Activated CD8-positive, alpha-beta memory T cell treated with anti-CD3 and anti-CD28 coated beads for 4 hours (primary cell): ENCODE data around the gene SRRT.
"Not testable (repeated sequence)": the region's sequence is repeated elsewhere in the genome, so short reads cannot be mapped to it uniquely, and the experiment has no call there.

Experiments used
- DNase-seq, 2 donors: peaks; one replicate each; pipeline ENCODE4 v3.0.0-alpha.2; 2020; ENCODE audit warnings: low read depth in 2 of 2

Gene SRRT

DNA sequence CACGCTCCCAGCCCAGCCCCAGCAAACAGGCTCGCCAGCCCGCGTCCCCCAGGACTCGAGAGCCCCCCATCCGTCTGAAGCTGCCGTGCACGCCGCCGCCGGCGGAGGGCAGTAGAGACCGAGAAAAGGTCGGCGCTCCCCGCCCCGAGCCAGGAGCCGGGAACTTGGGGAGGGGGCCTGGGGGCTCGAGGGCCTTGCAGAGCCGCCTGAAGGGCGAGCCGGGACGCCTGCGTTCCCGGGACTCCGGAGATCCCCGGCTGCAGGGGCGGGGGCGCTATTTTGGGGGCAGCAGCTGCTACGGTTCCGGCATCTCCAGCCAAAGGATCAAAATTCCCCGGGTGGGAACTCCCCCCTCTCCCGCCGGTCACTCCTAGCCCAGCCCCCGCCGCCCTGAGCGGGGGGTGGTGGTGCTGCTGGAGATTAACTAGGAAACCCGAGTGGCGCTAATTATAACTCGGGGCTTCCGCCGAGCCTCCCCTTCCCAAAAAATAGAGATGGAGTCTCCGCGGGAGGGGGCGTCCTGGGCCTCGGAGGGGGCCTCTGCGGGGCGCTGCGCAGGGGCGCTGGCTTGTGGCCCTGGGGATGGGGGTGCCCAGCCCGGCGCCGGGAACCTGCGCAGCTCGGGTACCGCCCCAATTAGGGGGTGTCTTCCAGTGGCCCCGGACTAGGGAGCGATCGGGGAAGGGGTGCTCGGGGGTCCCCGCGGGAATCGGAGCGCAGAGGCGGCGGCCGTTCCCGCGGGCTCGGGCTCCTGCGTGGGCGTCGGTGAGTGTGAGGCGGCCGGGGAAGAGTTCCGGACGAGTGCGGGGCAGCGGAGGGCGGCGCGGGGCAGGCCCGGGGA lies 20.2 kb downstream of the SRRT start:
- no peak for DNase-seq

DNA sequence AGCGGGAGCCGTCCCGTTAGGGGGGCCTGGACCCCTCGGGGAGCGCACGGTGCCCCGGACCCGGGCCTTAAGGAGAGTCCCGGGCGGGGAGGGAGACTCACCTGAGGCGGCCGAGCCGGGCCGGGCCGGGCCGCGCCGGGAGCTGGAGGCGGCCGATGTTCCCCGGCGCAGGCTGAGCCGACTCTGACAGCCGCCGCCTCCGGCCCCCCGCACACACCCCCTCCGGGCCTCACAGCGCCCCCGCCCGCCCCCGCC lies 20.7 kb downstream of the SRRT start, which contains the start of gene ACHE:
ACHE (minus strand) TSS at position 188 of the 255 bp plus-strand sequence. CDS start 1,656 bp downstream, outside the sequence.
- DNase-seq: no peak

DNA sequence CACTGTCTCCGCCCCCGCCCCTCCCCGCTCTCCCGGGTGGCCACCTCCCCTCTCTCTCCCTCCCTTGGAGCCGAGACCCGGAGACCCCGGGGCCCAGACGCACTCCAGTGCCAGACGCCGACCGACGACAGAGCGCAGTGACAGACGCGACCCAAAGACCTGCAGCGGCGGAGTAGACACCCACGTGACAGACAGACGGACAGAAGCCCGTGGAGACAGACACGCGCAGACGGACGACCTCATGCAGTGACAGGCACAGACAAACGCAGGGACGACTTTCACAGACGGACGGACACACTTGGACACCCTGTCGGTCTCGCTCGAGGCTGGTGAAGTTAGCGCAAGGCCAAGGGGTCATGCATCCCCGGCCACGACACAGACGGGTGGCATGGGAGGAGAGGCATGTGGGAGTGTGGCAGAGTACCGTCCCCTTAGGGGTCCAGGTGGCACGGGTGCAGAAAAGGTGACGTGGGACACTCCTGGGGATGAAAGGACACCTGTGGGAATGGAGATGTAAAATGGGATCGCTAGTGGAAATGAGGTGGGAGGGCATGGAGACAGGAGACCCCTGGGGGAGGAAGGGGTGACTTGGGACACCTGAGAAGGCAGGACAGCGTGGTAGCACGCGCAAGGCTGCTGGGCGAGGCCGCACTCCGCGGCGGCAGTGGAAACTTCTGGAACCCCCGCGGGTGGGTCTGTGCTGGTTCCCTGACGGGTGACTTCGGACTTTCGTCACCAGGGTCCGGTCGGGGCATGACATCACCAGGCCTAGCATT lies 21.2 kb downstream of the SRRT start:
- DNase-seq: no peak

DNA sequence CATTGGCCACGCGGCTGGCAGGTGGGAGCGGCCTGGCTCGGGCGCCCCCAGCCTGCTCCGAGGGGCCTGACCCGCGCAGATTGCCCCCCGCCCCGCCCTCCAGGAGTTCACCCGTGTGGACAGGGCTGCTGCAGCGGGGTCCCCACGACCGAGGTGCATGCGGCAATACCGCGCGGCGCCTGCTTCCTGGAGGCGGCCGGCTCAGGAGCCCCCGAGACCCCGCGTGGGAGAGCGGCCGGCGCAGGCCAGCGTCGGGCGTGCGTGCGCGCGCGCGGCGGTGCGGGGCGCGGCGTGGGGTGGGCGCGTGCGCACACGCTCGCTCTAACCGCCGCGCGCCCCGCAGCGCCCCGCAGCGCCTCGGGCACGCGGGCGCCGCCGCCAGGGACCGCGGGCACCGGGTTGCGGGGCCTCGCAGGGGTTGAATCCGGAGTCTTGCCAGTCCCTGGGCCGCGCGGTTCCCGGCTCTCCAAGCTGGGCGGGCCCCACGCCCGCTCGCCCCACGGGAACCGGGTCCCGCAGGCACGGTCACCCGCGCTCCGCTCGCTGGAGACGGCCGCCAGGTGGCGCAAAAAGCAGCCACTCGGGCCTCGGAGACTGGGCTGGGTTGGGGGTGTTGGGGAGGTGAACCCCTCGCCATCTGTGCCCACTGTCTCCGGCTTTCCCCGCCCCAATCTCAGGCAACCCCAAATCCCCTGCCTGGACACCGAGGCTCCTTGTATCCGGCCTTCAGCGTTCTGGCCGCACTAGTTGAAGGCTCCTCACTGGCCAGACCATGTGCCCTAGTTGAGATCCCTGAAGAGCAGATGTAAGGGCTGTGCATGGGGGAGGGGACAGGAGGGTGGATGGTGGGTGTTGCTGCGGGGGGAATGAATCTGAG lies 22.1 kb downstream of the SRRT start:
- DNase-seq: no peak

DNA sequence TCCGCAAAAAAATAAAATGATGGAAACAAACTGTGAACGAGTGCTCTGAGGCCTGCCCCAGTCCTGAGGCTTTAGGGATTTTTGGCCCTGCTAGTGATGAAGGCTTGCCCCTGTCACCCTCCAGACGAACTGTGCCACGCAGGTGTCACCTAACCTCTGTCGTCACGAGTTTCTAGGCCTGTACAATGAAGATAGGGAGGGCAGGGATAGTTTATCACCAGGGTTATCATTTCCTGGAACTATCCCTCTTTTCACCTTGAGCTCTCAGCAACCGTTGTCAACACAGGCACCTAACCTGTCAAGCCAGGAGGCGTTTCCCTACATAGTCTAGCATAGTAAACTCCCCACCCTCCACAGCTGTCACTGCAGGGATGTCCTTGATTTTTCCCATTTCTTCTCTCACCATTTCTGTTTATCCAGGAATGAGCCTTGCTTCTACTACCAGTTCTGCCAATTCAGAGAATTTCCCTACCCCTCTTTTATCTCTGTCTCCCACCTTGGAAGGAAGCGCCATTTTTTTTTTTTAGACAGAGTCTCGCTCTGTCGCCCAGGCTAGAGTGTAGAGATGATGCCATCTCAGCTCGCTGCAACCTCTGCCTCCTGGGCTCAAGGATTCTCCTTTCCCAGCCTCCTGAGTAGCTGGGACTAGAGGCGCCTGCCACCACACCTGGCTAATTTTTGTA lies 23.0 kb downstream of the SRRT start:
- DNase-seq: no peak

DNA sequence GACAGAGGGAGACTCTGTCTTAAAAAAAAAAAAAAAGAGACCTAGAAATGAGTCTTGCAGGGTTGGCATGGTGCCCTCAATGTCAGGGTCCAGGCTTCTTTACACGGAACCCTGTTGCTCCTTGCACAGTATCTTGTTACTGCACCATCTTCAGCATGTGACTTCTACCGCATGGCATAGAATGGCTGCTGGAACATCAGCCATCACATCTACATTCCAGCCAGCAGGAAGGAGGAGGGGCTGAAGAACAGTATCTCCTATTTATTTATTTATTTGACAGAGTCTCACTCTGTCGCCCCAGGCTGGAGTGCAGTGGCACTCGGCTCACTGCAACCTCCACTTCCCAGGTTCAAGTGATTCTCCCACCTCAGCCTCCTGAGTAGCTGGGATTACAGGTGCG lies 24.5 kb downstream of the SRRT start:
- no peak for DNase-seq

DNA sequence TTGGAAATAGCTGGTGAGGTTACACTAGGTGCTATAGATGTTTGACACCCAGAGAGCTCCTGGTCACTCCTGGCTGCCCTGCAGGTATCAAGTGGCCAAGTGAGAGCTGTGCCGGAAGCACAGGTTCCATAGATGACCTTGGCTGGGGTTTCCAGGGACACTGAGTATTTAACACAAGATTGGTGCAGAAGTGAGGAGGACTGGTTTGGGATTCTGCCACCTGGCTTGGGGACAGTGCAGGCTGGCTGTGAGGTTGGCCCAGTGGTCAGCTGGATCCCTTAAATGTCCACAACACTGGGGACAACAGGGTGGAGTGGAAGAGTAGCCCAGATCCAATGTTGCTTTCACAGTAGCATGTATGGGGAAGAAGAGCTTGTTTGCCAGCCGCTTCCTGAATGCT lies 26.1 kb downstream of the SRRT start:
- no peak for DNase-seq

DNA sequence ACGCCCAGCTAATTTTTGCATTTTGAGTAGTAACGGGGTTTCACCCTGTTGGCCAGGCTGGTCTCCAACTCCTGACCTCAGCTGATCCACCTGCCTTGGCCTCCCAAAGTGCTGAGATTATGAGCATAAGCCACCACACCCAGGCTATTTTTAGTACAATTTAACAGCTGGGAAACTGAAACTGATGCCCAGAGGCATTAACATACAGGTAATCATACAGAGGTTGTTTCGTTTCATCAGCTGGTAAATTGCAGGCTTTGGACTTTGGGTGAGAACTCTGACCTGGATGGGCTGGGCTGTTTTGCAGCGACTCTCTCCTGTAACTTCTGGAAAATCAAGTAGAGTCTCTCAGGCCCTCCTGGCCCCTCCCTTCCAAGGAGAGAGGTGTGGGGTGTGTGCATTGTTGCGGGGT lies 27.0 kb downstream of the SRRT start:
- no peak for DNase-seq

DNA sequence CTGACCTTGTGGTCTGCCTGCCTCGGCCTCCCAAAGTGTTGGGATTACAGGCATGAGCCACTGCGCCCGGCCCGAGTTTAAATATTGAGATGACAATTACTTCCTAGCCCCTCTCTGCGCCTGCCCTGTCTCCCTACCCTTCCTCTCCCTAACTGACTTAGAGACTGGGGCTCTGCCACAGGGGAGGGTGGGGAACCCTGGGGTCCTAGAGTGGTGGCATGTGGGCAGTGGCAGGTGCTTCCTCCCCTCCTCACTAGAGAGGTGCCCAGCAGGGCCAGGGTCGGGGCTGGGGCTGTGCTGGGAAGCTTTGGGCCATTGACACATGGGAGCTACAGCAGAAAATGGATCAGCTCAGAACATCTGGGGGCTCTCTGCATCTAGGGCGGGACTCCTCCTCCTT lies 27.7 kb downstream of the SRRT start:
- DNase-seq: no peak

DNA sequence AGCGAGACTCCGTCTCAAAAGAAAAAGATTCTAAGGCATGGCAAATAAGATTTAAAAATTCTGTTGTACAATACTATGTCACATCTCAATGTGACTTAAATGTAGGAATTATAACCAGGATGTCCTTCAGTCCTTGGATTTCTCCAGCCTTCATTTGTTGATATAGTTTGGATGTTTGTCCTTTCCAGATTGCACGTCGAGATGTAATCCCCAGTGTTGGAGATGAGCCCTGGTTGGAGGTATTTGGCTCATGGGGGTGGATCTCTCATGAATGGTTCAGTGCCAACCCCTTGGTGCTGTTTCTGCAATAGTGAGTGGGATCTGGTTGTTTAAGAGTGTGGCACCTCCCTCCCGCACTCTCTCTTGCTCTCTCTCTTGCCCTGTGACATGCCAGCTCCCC lies 33.6 kb downstream of the SRRT start:
- DNase-seq: no peak

DNA sequence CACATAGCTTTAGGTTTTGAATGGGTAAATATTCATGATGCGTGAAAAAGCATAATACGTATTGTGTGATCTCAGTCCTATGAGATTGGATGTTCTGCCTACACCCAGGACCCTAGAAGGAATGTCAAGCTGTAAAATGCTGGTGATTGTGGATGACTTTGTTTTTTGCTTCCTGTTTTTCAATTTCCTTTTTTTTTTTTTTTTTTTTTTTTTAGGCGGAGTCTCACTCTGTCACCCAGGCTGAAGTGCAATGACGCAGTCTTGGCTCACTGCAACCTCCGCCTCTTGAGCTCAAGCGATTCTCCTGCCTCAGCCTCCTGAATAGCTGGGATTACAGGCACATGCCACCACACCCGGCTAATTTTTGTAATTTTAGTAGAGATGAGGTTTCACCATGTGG lies 35.5 kb downstream of the SRRT start:
- DNase-seq: not testable (repeated sequence)

DNA sequence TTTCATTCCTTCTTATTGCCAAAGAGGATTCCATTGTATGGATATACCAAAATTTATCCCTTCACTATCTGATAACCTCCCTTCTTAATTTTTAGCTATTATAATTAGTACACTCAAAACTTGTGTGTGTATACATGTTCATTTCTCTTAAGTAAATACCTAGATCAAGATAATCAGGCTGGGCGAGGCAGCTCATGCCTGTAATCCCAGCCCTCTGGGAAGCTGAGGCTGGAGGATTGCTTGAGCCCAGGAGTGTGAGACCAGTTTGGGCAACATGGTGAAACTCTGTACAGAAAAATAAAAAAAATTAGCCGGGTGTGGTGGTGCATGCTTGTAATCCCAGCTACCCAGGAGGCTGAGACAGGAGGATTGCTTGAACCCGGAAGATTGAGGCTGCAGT lies 36.6 kb downstream of the SRRT start:
- DNase-seq: no peak

DNA sequence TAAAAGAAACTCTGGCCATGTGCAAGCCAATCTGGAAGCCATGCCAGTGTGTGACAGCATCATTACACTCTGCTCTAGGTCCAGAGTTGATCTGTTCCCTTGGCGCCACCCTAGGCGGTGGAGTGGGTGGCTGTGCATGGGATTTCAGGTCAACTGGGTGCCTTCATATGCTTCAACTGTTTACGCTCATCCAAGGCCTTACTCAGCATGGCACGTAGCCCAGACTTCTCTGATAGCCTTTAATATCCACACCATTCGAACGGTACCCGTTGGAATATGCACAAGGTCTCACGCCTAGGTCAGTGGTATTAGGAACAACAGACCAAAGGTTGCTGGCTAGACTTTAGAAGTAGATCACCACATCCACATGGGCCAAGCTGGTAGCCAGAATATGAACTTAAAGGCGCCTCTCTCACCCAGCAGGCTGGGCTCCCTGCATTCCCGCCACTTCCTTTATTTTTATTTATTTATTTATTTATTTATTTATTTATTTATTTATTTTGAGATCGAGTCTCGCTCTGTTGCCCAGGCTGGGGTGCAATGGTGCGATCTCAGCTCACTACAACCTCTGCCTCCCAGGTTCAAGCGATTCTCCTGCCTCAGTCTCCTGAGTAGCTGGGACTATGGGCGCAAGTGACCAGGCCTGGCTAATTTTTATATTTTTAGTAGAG lies 39.4 kb downstream of the SRRT start:
- DNase-seq: no peak

DNA sequence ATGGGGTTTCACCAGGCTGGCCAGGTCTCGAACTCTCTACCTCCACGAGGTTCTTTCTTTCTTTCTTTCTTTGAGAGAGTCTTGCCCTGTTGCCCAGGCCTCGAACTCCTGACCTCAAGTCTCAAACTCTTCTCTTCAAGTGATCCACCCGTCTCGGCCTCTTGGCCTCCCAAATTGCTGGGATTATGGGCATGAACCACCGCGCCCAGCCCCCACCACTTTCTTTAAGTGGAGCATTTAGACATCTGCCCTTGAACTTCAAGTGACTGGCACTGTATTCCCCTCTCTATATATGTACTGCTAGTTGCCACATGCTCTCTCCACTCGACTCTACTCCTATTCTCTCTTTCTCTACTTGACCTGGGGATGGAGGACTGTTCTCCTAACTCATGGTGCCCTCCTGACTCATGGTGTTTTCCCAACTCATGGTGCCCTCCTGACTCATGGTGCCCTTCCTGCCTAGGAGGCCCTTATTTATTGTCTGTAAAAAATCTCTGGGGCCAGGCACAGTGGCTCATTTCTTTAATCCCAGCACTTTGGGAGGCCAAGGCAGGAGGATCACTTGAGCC lies 40.1 kb downstream of the SRRT start:
- DNase-seq: no peak

DNA sequence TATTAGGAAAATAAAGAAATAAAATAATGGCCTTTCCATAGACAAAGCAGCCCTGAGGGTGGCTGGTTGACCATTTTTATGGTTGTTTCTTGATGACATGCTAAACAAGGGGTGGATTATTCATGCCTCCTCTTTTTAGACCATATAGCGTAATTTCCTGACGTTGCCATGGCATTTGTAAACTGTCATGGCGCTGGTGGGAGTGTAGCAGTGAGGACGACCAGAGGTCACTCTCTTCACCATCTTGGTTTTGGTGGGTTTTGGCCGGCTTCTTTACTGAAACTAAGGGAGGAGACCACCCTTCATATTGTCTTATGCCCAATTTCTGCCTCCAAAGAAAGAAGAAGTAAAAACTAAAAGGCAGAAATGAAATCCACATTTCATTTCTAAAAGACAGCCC lies 44.4 kb downstream of the SRRT start:
- DNase-seq: not testable (repeated sequence)

DNA sequence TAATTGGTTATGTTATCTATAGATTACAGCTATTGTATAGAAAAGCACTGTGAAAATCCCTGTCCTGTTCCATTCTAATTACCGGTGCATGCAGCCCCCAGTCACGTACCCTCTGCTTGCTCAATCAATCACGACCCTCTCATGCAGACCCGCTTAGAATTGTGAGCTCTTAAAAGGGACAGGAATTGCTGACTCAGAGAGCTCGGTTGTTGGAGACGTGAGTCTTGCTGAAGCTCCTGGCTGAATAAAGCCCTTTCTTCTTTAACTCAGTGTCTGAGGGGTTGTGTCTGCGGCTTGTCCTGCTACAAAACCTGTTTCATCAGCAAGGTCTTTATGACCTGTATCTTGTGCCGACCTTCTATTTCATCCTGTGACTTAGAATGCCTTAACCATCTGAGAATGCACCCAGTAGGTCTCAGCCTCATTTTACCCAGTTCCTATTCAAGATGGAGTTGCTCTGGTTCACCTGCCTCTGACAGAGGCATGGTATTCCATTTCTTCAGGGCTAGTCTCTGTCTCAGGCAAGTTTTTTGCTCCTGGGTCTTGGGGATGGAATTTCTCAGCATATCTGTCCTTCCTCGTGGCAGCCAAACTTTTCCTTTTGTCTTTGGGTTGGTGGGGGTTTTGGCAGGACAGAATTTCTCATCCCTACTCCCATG lies 45.0 kb downstream of the SRRT start:
- DNase-seq: not testable (repeated sequence)

DNA sequence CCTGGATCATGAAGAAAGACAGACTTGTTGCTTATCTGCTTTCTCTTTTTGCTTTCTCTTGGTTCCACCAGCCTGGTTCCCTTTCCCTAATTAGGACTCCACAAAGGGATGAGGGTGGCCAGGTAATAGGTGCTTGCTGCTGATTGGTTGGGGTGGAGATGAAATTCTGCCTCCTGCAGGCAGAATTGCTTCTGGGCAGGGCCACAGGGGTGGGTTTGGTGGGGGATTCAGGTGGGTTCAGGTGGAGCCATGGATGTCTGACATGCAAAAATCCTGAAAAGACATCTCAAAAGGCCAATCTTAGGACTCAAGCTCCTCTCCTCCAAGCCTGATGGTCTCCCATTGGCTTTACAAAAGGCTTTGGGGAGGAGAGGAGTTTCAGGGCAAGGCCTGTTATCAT lies 46.1 kb downstream of the SRRT start:
- no peak for DNase-seq

DNA sequence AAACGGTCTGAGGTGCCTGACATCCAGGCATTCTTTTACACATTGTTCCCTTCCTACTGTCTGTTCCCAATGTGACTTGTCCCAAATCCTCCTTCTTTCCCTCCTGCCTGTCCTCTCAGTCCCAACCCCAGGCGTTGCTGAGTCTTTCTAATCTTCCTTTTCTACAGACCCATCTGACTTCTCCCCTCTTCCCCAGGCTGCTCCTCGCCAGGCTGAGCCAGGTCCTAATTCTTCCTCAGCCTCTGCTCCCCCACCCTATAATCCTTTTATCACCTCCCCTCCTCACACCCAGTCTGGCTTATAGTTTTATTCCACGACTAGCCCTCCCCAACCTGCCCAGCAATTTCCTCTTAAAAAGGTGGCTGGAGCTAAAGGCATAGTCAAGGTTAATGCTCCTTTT lies 48.7 kb downstream of the SRRT start:
- not testable (repeated sequence) for DNase-seq

DNA sequence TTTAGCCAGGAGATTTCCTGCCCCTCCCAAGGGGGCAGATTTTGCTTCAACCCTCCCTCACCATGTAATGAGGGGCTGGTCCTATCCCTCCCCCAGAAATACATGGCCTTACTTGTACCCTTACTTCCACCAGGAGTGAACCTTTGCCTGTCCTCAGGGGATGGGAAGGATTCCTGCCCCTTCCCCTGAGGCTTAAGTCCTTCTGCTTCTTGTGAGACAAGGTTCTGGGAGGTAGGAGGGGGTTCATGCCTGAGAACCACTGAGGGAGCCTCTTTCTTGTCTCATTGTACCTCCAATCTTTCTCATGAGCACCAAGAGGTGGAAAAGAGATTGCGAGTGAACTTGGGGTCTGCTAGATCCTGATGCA lies 54.9 kb downstream of the SRRT start:
- no peak for DNase-seq

DNA sequence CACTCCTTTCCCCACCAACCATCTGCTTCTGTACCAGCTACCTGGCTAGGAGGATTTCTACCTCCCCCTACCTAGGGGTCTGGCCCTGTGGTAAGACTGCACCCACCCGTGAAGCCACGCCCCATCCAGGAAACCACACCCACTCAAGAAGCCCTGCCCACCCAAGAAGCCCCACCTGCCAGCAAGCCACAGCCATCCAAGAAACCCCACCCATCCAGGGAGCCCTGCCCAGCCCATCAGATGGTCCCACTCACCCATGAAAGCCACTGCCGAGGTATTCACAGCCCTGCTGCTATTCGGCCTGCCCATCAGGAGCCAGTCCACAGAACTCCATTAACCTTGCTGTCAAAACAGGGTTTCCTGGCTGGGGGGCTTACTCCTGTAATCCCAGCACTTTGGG lies 58.8 kb downstream of the SRRT start:
- no peak for DNase-seq
